Measurements from ENCODE around the gene LDLRAD1.
"Not testable (repeated sequence)": the region's sequence is repeated elsewhere in the genome, so short reads cannot be mapped to it uniquely, and the experiment has no call there.

LDLRAD1 gene

DNA sequence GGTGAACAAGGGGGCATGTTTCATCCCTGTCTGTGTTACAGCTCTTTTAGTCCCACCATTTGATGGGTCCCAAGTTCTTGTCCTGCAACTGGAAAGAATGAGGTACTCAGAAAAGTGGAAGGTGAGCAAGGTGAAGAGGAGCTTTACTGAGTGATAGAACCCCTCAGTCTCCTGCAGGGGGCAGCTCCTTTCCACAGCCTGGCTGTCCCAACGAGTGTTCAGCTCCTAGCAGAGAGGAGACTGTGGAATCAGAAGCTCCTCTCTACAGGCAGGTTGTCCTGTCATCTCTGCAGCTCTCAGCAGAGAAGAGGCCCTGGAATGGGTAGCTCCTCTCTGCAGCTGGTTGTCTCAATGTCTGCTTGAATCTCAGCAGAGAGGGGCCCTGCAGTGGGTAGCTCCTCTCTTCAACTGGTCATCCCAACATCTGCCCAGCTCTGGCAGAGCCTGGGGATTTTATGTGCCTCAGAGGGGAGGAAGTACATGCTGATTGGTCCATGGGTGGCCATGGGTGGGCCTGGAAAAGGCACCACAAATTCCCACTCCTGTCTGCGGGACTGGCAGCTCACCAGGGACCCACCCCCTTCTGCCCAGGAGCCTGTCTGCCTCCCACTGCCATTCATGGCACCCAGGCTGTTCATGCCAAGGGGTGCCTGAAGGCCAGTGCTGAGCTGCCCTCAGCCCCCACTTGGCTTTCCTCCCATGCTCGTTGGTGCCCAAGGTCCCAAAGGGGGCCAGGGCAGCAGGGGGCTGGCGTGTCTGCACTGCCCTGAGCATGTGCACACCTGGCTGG, 25.7 kb downstream of the LDLRAD1 start:
- DNase-seq (ENCODE audit: low read depth): no peak

DNA sequence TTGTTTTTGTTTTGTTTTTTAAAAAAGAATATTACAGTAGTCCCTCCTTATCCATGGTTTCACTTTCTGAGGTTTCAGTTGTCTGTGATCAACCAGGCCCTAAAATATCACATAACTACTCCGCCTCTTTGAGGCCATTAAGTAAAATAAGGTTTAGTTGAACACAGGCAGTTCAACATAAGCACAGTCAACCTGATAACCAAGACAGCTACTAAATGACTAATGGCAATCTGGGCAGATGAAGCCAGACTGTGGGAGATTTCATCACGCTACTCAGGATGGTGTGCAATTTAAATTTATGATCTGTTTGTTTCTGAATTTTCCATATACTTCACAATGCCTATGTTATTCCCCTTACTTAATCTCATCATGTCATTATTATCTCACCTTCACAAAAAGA, 30.1 kb downstream of the LDLRAD1 start:
- no peak for DNase-seq (ENCODE audit: low read depth)

GRCh38 chr1:53986458-53986857, 31.5 kb downstream of the LDLRAD1 start:
- no peak for DNase-seq (ENCODE audit: low read depth)

DNA sequence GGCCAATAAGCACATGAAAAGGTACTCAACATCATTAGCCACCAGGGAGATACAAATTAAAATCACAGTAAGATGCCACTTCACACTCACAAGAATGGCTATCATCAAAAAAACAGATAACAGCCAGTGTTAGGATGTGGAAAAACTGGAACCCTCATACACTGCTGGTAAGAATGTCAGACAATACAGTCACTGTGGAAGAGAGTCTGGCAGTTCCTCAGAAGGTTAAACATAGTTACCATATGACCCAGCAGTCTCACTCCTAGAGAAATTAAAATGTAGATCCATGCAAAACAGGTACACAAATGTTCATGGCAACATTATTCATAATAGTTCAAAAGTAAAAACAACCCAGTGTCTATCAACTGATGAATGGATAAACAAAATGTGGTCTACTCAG, 33.3 kb downstream of the LDLRAD1 start:
- DNase-seq (ENCODE audit: low read depth): no peak

- no peak for DNase-seq (ENCODE audit: low read depth)
Measured at GRCh38 chr1:53982763-53983104, 35.3 kb downstream of the LDLRAD1 start.

DNA sequence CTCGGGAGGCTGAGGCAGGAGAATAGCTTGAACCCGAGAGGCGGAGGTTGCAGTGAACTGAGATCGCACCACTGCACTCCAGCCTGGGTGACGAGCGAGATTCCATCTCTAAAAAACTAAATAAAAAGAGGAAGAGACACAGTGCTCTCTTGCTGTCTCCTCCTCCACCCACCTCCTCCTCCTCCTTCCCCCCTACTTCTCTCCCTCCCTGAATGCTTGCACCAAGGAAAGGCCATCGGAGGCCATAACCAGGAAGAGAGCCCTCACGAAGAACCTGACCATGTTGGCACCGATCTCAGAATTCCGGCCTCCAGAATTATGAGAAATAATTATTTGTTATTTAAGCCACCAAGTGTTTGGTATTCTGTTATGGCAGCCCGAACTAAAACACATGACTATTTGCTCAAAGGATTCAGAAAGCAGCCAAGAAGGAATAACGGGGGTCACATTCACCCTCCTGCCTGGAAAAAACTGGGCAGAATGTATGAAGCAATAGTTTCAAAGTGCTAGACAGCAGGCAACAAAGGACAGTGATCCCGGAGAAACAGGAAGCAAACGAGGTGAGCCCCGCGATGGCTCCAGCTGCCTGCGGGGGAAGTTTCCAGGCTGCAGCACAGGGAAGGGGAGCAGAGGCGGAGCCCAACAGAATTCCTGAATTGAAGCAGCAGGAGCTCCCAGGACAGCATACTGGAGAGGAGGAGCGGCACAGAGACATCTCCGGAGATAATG, 35.8 kb downstream of the LDLRAD1 start:
- DNase-seq (ENCODE audit: low read depth): no peak

- no peak for DNase-seq (ENCODE audit: low read depth)
Measured at GRCh38 chr1:53981220-53981619, 36.8 kb downstream of the LDLRAD1 start.

DNA sequence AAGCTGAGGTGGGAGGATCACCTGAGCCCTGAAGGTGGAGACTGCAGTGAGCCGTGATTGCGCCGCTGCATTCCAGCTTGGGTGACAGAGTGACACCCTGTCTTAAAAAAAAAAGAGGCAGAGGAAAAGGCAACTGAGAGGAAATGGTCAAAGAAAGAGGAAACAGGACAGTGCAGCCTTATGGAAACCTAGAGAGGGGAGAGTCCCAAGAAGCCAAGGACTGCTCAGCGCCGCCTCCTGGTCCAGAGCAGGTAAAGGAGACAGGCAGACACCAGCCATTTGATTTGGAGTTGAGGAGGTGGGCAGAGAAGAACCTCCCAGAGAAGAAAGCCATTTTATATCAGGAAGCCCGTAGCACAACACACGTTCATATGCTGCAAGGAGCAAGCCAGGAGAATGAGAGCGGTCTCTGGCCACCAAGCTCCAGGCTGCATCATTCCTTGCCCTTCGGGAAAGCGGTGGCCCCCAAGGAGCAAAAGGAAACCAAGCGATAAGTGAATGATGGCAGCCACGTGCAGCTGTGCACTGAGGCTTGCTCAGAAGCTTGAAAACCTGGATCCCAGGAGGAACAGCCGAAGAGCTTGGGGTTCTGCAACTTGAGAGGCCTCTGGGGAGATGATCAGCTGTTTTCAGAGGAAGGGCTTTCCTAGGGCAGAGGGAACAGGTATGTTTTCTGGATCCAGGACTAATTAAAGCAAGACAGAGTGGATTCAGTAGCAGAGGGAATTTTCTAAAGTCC, 38.1 kb downstream of the LDLRAD1 start:
- DNase-seq (ENCODE audit: low read depth): no peak

DNA sequence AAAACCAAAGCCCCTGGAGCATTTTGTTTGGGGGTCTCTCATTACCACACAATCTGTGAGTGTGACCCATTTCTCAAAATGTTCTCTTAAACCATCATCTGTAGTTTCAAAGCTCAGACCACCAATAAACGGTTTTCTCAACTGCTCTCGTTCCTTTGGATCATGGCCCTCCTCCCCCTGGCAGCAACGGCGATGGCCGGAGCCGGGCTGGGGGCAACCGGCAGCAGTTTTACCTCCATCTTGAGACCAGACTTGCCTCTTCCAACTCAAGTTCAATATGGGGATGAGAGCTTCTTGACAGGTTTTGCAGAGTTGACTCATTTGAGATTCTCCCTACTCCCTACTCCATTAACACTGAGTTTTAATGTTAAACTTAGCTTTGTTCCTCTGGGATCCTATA, 42.1 kb downstream of the LDLRAD1 start:
- no peak for DNase-seq (ENCODE audit: low read depth)

- DNase-seq (ENCODE audit: low read depth): no peak
Measured at GRCh38 chr1:53971718-53972117, 46.3 kb downstream of the LDLRAD1 start.

DNA sequence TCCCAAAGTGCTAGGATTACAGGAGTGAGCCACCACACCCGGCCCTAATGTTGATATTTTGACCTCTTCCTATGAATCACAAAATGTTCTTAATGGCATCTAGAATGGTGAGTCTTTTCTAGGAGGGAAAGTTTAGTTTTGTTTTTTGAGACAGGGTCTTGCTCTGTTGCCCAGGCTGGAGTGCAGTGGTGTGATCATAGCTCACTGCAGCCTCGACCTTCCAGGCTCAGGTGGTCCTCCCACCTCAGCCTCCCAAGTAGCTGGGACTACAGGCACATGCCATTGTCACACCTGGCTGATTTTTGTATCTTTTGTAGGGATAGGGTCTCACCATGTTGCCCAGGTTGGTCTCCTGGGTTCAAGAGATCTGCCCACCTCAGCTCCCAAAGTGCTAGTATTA, 48.7 kb downstream of the LDLRAD1 start:
- DNase-seq (ENCODE audit: low read depth): not testable (repeated sequence)

DNA sequence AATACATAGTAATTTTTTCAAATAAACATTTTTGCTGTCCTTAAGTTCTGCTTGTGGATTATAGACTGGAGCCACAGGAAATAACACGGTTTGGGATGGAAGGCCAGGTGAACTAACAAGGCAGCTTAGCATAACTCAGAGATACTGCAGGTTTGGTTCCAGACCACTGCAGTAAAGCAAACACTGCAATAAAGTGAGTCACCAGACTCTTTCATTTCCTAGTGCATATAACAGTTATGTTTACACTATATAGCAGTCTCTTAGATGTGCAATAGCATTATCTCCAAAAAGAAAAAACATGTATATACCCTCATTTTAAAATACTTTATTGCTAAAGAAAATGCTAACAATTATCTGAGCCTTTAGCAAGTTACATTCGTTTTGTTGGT, 49.9 kb downstream of the LDLRAD1 start:
- DNase-seq (ENCODE audit: low read depth): no peak

DNA sequence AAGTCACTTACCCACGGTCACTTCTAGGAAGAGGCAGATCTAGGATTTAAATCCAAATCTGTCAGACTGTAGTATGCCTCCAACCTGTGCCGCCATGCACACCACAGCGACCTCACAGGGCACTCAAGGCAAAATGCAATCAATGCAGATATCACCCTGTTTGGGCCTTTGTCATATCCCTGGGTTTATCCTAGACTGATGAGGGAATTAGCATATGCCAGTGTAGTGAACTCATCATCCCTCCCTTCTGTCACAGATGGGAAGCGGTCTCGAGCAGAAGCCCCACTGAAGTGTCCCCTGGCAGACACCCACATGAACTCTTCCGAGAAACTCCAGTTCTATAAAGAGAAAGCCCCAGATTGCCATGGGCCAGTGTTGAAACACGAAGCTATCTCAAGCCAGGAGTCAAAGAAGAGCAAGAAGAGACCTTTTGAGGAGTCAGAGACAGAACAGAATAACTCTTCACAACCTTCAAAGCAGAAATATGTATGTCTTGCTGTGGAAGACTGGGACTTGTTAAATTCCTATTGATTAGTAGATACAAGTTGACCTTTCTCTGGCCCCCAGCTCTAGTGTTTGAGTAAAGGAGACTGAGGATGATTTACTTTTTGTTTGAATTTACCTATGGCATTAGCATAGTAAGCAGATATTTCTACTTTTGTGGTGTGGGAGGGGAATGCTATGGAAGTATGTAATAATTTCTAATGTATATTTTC, 50.4 kb downstream of the LDLRAD1 start:
- DNase-seq (ENCODE audit: low read depth): no peak

DNA sequence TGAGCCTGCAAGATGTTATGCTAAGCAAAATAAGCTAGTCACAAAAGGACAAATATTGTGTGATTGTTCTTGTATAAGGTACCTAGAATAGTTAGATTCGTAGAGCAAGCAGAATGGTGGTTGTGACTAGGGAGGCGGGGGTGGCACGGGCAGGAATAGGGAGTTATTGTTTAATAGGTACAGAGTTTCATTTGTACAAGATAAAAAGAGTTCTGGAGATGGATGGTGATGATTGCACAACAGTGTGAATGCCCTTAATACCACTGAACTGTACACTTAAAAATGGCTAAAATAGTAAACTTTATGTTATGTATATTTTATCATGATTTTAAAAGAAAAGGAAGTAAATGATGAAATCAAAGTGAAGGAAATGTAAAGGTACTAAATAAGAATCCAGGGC, 51.2 kb downstream of the LDLRAD1 start:
- DNase-seq (ENCODE audit: low read depth): no peak

DNA sequence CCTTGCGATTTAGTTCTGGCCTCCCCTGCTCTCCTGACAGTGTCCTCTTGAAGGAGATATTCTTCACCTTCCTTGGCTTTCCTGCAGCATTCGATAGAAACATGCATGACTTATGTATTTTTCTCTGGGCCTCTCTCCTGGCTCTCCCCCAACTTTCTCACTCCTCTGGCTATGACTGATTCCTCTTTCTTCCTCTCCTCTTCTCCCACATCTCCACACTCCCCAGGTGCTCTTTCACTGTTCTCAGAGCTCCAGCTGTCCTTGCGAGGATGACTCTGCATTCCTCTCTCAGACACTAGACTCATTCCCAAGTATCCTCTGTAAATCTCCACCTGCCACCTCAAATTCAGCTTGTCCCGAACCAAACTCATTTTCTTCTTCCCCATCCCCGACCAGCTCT, 53.9 kb downstream of the LDLRAD1 start:
- no peak for DNase-seq (ENCODE audit: low read depth)

GRCh38 chr1:53963460-53963859, 54.5 kb downstream of the LDLRAD1 start:
- DNase-seq (ENCODE audit: low read depth): no peak

- DNase-seq (ENCODE audit: low read depth): no peak
Measured at GRCh38 chr1:53962395-53962794, 55.6 kb downstream of the LDLRAD1 start.

GRCh38 chr1:53959664-53960250, 58.2 kb downstream of the LDLRAD1 start:
- DNase-seq (ENCODE audit: low read depth): no peak
